Caco-2 (cell line): ENCODE measurements around the gene NFIX. TPM values are rescaled to one million over a fixed set of nuclear protein-coding genes. Genes with fewer than 3 reads are reported as not detected.

ENCODE experiments used
- BruUV-seq: library from RNA; stranded (reverse); fragments of 400-500 nt; replicated peaks from 2 replicates; lab custom pipeline; 2021; lab: Mats Ljungman, UMichigan
- CTCF ChIA-PET: fragments of 300-600 bp; sonication (Branson Sonifier 250); formaldehyde crosslinking; loops from one replicate; lab custom pipeline; 2022; ENCODE audit warnings: antibody characterized with exemption; lab: Charles Lee
- POLR2A ChIA-PET: fragments of 300-600 bp; sonication (Branson Sonifier 250); formaldehyde crosslinking; loops from one replicate; lab custom pipeline; 2022; ENCODE audit warnings: antibody characterized with exemption; lab: Charles Lee
- DNase-seq, 2 experiments: peaks; one replicate each; pipeline versions ENCODE4 v3.0.0 to v3.0.0-alpha.2; 2020 to 2022
- H3K27me3 ChIP-seq: replicated peaks from 2 replicates; pipeline ENCODE4 v1.6.0; 2011; ENCODE audit warnings: low read length; ENCODE audit not compliant: control insufficient read depth, insufficient read depth
- H3K36me3 ChIP-seq: 2 replicates; pipeline ENCODE4 v1.5.1; 2011; ENCODE audit warnings: low read length; ENCODE audit not compliant: control insufficient read depth, insufficient read depth
- H3K4me1 ChIP-seq: fragments of 250-450 bp; sonication (Bioruptor Pico); 2 replicates; pipeline ENCODE4 v1.5.1; 2020; ENCODE audit warnings: mild to moderate bottlenecking
- H3K4me3 ChIP-seq: 2 replicates; pipeline ENCODE4 v1.5.1; 2011; ENCODE audit warnings: low read depth, mild to moderate bottlenecking, control low read depth, low read length
- H3K9me3 ChIP-seq: fragments of 250-450 bp; sonication (Bioruptor Pico); 2 replicates; pipeline ENCODE4 v1.5.1; 2020; ENCODE audit warnings: mild to moderate bottlenecking, moderate library complexity
- H3K27ac Mint-ChIP-seq: one replicate; pipeline ENCODE4 v1.8.0; 2022; ENCODE audit warnings: mixed read lengths; ENCODE audit not compliant: unreplicated experiment
- H3K27me3 Mint-ChIP-seq: one replicate; pipeline ENCODE4 v1.8.0; 2022; ENCODE audit warnings: mixed read lengths; ENCODE audit not compliant: insufficient read depth, unreplicated experiment
- H3K36me3 Mint-ChIP-seq: one replicate; pipeline ENCODE4 v1.8.0; 2022; ENCODE audit warnings: mild to moderate bottlenecking, mixed read lengths; ENCODE audit not compliant: insufficient read depth, unreplicated experiment
- H3K4me1 Mint-ChIP-seq: one replicate; pipeline ENCODE4 v1.8.0; 2022; ENCODE audit warnings: low read depth, mixed read lengths; ENCODE audit not compliant: unreplicated experiment
- H3K4me3 Mint-ChIP-seq: one replicate; pipeline ENCODE4 v1.8.0; 2022; ENCODE audit warnings: mild to moderate bottlenecking, moderate library complexity, mixed read lengths; ENCODE audit not compliant: unreplicated experiment
- H3K9me3 Mint-ChIP-seq: one replicate; pipeline ENCODE4 v1.8.0; 2022; ENCODE audit warnings: mixed read lengths; ENCODE audit not compliant: unreplicated experiment
- intact Hi-C: fragments of 100-400 bp; cut with micrococcal nuclease; formaldehyde crosslinking; loops from one replicate; pipeline ENCODE4 v1.10.0; 2022; ENCODE audit not compliant: unreplicated experiment
- total RNA-seq: library from RNA; stranded (reverse); gene quantifications from 2 replicates; pipeline ENCODE4 v1.2.3, GENCODE V29; 2022
- TF ChIP-seq, protein P1 (sequence below), 2 experiments: fragments of 200-600 bp in 1 of 2; IDR thresholded peaks; 1 replicate in 1 of 2; 2 replicates in 1 of 2; pipeline versions ENCODE4 v1.5.1 to v1.8.0; 2011 to 2022; ENCODE audit warnings: antibody characterized with exemption in 1 of 2, control low read depth in 1 of 2, inconsistent platforms in 1 of 2, low read depth in 1 of 2, low read length in 1 of 2, mild to moderate bottlenecking in 1 of 2, moderate library complexity in 1 of 2; ENCODE audit not compliant: insufficient read depth in 1 of 2, severe bottlenecking in 1 of 2, unreplicated experiment in 1 of 2

NFIX gene
- total RNA-seq, 1 experiment from 2014 or later, result 0.82 TPM

DNA sequence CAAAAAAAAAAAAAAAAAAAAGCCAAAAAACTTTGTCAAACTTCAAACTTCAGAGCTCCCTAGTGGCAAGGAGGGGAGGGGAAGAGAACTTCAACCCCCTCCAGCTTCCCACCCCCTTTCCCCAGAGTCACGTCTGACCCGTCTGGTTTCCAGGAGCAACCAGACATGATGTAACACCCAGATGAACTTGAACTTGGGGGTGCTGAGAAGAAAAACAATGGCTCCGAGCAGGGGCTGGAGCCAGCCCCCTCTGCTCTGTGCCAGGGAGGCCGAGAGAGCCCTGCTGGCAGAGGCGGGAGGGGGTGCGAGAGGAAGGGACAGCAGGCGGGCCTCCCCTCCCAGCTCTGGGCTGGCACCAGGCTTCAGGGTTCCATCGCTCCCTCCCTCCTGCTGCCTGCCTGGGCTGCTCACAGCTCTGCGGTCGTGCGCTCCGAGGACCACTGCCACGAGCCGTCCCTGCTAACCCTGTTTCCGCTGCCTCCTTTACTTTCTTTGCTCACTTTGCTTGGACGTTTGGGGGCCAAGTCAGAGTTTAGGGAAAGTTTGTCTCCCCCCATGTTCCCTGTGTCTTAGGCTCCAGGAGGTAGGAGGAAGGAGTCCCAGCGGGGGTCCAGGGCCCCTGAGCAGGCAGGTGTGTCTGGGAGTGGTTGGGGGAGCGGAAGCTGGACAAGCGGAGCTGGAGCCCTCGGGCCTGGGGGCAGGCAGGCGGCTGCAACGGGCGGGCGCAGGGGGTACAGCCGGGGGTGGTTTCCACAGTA, 96.3 kb downstream of the NFIX start:
- Histone ChIP-seq H3K36me3 (no peaks in the 10 kb centered on the region), H3K4me3 (no peak overlapping the region), H3K27me3 (no peaks in the 10 kb centered on the region; the same call in 1 of the 2 replicates), H3K4me1 (no peaks in the 10 kb centered on the region), H3K9me3 (no peaks in the 10 kb centered on the region)
- DNase-seq, result no peak
- TF ChIP-seq, protein P1, sequence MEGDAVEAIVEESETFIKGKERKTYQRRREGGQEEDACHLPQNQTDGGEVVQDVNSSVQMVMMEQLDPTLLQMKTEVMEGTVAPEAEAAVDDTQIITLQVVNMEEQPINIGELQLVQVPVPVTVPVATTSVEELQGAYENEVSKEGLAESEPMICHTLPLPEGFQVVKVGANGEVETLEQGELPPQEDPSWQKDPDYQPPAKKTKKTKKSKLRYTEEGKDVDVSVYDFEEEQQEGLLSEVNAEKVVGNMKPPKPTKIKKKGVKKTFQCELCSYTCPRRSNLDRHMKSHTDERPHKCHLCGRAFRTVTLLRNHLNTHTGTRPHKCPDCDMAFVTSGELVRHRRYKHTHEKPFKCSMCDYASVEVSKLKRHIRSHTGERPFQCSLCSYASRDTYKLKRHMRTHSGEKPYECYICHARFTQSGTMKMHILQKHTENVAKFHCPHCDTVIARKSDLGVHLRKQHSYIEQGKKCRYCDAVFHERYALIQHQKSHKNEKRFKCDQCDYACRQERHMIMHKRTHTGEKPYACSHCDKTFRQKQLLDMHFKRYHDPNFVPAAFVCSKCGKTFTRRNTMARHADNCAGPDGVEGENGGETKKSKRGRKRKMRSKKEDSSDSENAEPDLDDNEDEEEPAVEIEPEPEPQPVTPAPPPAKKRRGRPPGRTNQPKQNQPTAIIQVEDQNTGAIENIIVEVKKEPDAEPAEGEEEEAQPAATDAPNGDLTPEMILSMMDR (IDR thresholded peaks at IDR 0.05; ENCODE audit: insufficient read depth in 1 of 2, low read depth in 1 of 2, low read length in 1 of 2, severe bottlenecking in 1 of 2, unreplicated experiment in 1 of 2), result no peak
- intact Hi-C loops, result loop anchor here (5.0 kb wide), 1 partner anchor 59 kb away; no protein-coding TSS in a partner anchor
- Mint-ChIP-seq H3K4me3 (no peak overlapping the region), H3K27me3 (peaks cover 12% of the 10 kb centered on the region), H3K27ac (no peak overlapping the region), H3K36me3 (no peaks in the 10 kb centered on the region), H3K9me3 (no peaks in the 10 kb centered on the region), H3K4me1 (peaks cover 11% of the 10 kb centered on the region)
- ChIA-PET CTCF (interaction anchor here (0.6 to 0.7 kb wide), 4 partner anchors 112 to 135 kb away, joined by 3 to 7 read pairs (median 4); no protein-coding TSS in a partner anchor), POLR2A (no interaction called here)
- no TSS peak for BruUV-seq

DNA sequence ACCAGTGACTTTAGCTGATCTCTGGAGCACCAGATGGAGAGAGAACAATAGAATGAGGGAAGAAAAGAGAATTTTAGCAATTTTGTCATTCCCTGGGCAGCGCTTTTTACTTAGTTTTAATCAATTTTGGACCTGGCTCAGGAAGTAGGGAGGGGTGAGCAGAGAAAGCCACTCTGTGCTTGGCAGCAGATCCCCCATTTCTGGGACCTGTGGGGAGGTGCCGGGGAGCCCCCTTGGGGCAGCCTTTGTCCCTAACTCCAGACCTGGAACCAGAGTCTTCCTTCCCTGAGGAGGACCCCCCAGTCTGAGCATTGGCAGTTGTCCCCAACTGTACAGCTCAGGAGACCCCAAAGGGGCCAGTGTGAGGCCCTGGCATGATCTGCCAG, 96.9 kb downstream of the NFIX start:
- DNase-seq, result no peak
- Histone ChIP-seq H3K4me1 (no peaks in the 10 kb centered on the region), H3K9me3 (no peaks in the 10 kb centered on the region), H3K36me3 (no peaks in the 10 kb centered on the region), H3K27me3 (no peaks in the 10 kb centered on the region; the same call in 1 of the 2 replicates), H3K4me3 (no peak overlapping the region)
- H3K4me1 Mint-ChIP-seq, result peaks cover 11% of the 10 kb centered on the region
- H3K4me3 Mint-ChIP-seq, result no peak overlapping the region
- no peaks in the 10 kb centered on the region for H3K36me3 Mint-ChIP-seq
- ChIA-PET POLR2A (no interaction called here), CTCF (no interaction called here)
- no peaks in the 10 kb centered on the region for H3K9me3 Mint-ChIP-seq
- TF ChIP-seq, protein P1 (IDR thresholded peaks at IDR 0.05; ENCODE audit: insufficient read depth in 1 of 2, low read depth in 1 of 2, low read length in 1 of 2, severe bottlenecking in 1 of 2, unreplicated experiment in 1 of 2), result no peak
- peaks cover 12% of the 10 kb centered on the region for H3K27me3 Mint-ChIP-seq
- intact Hi-C loops, result loop anchor here (5.0 kb wide), 1 partner anchor 60 kb away; no protein-coding TSS in a partner anchor
- H3K27ac Mint-ChIP-seq, result no peak overlapping the region
- no TSS peak for BruUV-seq

- CTCF ChIA-PET, result no interaction called here
- no TSS peak for BruUV-seq
- Histone ChIP-seq H3K4me1 (no peaks in the 10 kb centered on the region), H3K27me3 (no peaks in the 10 kb centered on the region; the same call in 1 of the 2 replicates), H3K4me3 (no peak overlapping the region), H3K36me3 (no peaks in the 10 kb centered on the region), H3K9me3 (no peaks in the 10 kb centered on the region)
- Mint-ChIP-seq H3K9me3 (no peaks in the 10 kb centered on the region), H3K27ac (no peak overlapping the region), H3K27me3 (peaks cover 12% of the 10 kb centered on the region), H3K36me3 (no peaks in the 10 kb centered on the region), H3K4me3 (no peak overlapping the region), H3K4me1 (peaks cover 11% of the 10 kb centered on the region)
- TF ChIP-seq, protein P1 (IDR thresholded peaks at IDR 0.05; ENCODE audit: insufficient read depth in 1 of 2, low read depth in 1 of 2, low read length in 1 of 2, severe bottlenecking in 1 of 2, unreplicated experiment in 1 of 2), result no peak
- intact Hi-C loops, result loop anchor here (5.0 kb wide), 1 partner anchor 60 kb away; no protein-coding TSS in a partner anchor
- no peak for DNase-seq
- POLR2A ChIA-PET, result no interaction called here
Observed at GRCh38 chr19:13092606-13093235, 97.4 kb downstream of the NFIX start.
